ENCODE measurements around the gene OSBPL2.

GRCh38 chr20:62321521-62321948, 83.2 kb downstream of the OSBPL2 start:
- TF ChIP-seq CTCF (IDR thresholded peaks at IDR 0.05) (no peak), POLR2A (IDR thresholded peaks at IDR 0.05) (no peak), POLR2AphosphoS5 (IDR thresholded peaks at IDR 0.05; ENCODE audit: insufficient read depth in 1 of 2, low read depth in 1 of 2) (no peak)

Data from vagina (tissue), 2 donors.